ENCODE data around the gene MS4A6A. TPM values are rescaled to one million over a fixed set of nuclear protein-coding genes. Genes with fewer than 3 reads are reported as not detected.

Gene MS4A6A
- total and polyA plus RNA-seq, 9 of the 15 experiments (the other 6 are each of a cell fraction or from before 2014, with no cell fraction given), result 0.57 to 9.5 (median 4.2) TPM

DNA sequence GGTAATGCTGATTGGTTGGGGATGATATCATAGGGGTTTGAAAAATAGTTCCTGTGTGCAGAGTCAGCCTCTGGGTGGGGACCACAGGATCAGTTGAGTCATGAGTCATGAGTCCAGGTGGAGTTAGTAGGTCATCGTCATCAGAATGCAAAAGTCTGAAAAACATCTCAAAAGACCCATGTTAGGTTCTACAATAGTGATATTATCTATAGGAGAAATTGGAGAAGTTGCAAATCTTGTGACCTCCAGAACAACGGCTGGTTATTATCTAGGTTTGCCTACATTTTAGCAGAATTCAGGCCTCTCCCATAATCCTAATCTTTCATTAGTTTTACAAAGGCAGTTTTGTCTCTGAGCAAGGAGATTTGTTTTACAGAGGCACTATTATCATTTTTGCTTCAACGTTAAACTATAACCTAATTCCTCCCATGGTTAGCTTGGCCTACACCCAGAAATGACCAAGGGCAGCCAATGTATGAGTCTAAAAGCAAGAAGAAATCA, 55.5 kb downstream of the MS4A6A start (continued):
- no peak for TF ChIP-seq CTCF (IDR thresholded peaks at IDR 0.05 in 2 of 3, conservative IDR thresholded peaks at IDR 0.05 in 1 of 3; ENCODE audit: insufficient read depth in 2 of 3, low read depth in 1 of 3, low read length in 3 of 3)
- TF ChIP-seq HMBOX1 (IDR thresholded peaks at IDR 0.05), result no peak
- TF ChIP-seq CBFA2T3 (IDR thresholded peaks at IDR 0.05), result peak; percentile 44; the same call in 1 of the 2 replicates
- TF ChIP-seq EP400 (IDR thresholded peaks at IDR 0.05), result peak; percentile 54; the same call in 1 of the 2 replicates
- peak; percentile 72 for TF ChIP-seq NFE2 (IDR thresholded peaks at IDR 0.05; ENCODE audit: low read depth)
- TF ChIP-seq ZBTB17 (CRISPR knock-in tag; IDR thresholded peaks at IDR 0.05), result no peak
- TF ChIP-seq TAF15 (IDR thresholded peaks at IDR 0.05; ENCODE audit: low read depth, low read length), result no peak
- TF ChIP-seq POLR2H (tag; IDR thresholded peaks at IDR 0.05; ENCODE audit: low read depth), result no peak
- TF ChIP-seq, protein P1, sequence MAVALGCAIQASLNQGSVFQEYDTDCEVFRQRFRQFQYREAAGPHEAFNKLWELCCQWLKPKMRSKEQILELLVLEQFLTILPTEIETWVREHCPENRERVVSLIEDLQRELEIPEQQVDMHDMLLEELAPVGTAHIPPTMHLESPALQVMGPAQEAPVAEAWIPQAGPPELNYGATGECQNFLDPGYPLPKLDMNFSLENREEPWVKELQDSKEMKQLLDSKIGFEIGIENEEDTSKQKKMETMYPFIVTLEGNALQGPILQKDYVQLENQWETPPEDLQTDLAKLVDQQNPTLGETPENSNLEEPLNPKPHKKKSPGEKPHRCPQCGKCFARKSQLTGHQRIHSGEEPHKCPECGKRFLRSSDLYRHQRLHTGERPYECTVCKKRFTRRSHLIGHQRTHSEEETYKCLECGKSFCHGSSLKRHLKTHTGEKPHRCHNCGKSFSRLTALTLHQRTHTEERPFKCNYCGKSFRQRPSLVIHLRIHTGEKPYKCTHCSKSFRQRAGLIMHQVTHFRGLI (CRISPR knock-in tag; IDR thresholded peaks at IDR 0.05), result no peak
- no peak for TF ChIP-seq TSC22D4 (tag; IDR thresholded peaks at IDR 0.05)
- no peak for TF ChIP-seq THRB (CRISPR knock-in tag; conservative IDR thresholded peaks at IDR 0.05)
- TF ChIP-seq MYNN (IDR thresholded peaks at IDR 0.05), result no peak
- TF ChIP-seq MYNN (CRISPR knock-in tag; IDR thresholded peaks at IDR 0.05), result no peak
- no peak for TF ChIP-seq DIDO1 (tag; IDR thresholded peaks at IDR 0.05; ENCODE audit: low read depth)
- TF ChIP-seq ZNF41 (CRISPR knock-in tag; conservative IDR thresholded peaks at IDR 0.05), result 0 out of 2 replicates have a peak, but pooled peaks have one; percentile 32
- no peak for TF ChIP-seq ZNF696 (CRISPR knock-in tag; conservative IDR thresholded peaks at IDR 0.05)
- no peak for TF ChIP-seq THRAP3 (IDR thresholded peaks at IDR 0.05; ENCODE audit: borderline replicate concordance)
- TF ChIP-seq SRSF3 (IDR thresholded peaks at IDR 0.05; ENCODE audit: insufficient read depth, low read length), result no peak
- TF ChIP-seq, protein P2, sequence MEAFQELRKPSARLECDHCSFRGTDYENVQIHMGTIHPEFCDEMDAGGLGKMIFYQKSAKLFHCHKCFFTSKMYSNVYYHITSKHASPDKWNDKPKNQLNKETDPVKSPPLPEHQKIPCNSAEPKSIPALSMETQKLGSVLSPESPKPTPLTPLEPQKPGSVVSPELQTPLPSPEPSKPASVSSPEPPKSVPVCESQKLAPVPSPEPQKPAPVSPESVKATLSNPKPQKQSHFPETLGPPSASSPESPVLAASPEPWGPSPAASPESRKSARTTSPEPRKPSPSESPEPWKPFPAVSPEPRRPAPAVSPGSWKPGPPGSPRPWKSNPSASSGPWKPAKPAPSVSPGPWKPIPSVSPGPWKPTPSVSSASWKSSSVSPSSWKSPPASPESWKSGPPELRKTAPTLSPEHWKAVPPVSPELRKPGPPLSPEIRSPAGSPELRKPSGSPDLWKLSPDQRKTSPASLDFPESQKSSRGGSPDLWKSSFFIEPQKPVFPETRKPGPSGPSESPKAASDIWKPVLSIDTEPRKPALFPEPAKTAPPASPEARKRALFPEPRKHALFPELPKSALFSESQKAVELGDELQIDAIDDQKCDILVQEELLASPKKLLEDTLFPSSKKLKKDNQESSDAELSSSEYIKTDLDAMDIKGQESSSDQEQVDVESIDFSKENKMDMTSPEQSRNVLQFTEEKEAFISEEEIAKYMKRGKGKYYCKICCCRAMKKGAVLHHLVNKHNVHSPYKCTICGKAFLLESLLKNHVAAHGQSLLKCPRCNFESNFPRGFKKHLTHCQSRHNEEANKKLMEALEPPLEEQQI (IDR thresholded peaks at IDR 0.05), result peak; percentile 94
- TF ChIP-seq OTX1 (CRISPR knock-in tag; IDR thresholded peaks at IDR 0.05), result no peak
- TF ChIP-seq SNRNP70 (optimal IDR thresholded peaks at IDR 0.05; ENCODE audit: low read depth, low read length), result no peak
- TF ChIP-seq RBM39 (optimal IDR thresholded peaks at IDR 0.05; ENCODE audit: low read depth, low read length), result no peak
- TF ChIP-seq ZBED1 (IDR thresholded peaks at IDR 0.05), result no peak

Measured in K562 (cell line).